SK-N-SH (cell line): ENCODE measurements around the gene ENOX2. TPM values are rescaled to one million over a fixed set of nuclear protein-coding genes. Genes with fewer than 3 reads are reported as not detected.

Experiments used
- CTCF ChIA-PET: fragments of 300-600, 350-600 bp; formaldehyde crosslinking; extraction: SDS; loops from one replicate; lab custom pipeline; 2021; lab: Yijun Ruan, JAX
- POLR2A ChIA-PET: fragments of 350-600 bp; sonication (Branson Sonifier 250); formaldehyde crosslinking; extraction: SDS; loops from one replicate; lab custom pipeline; 2020; ENCODE audit warnings: antibody characterized with exemption, inconsistent platforms; lab: Yijun Ruan, JAX
- DNase-seq: peaks from one replicate; pipeline ENCODE4 v3.0.0; 2012
- H2AFZ ChIP-seq: fragments of 200-600 bp; sonication (generic); 2 replicates; pipeline ENCODE4 v1.8.1; 2016; ENCODE audit warnings: antibody characterized with exemption, mild to moderate bottlenecking, low read depth
- H3F3A ChIP-seq: fragments of 200-600 bp; sonication (generic); replicated peaks from 2 replicates; pipeline ENCODE3; 2016; ENCODE audit warnings: antibody characterized with exemption, mild to moderate bottlenecking; ENCODE audit not compliant: insufficient read depth
- H3K27ac ChIP-seq, 2 experiments: fragments of 200-500 bp in 1 of 2; fragments of 200-600 bp in 1 of 2; sonication (Bioruptor generic) in 1 of 2; sonication (generic), shearing (Covaris generic) in 1 of 2; 2 replicates each; pipeline versions ENCODE4 v1.5.1 to v1.6.1; 2014 to 2016; ENCODE audit warnings: low read depth in 2 of 2, inconsistent platforms in 1 of 2, low read length in 1 of 2, mild to moderate bottlenecking in 1 of 2, mixed read lengths in 1 of 2
- H3K27me3 ChIP-seq: fragments of 200-600 bp; sonication (generic), shearing (Covaris generic); 2 replicates; pipeline ENCODE4 v1.6.1; 2016; ENCODE audit warnings: mixed run types; ENCODE audit not compliant: insufficient read depth
- H3K36me3 ChIP-seq, 2 experiments: fragments of 200-500 bp in 1 of 2; fragments of 200-600 bp in 1 of 2; sonication (Bioruptor generic) in 1 of 2; sonication (generic) in 1 of 2; replicated peaks in 1 of 2; 2 replicates each; pipeline versions ENCODE3 to v1.5.1; 2014 to 2016; ENCODE audit warnings: low read length in 1 of 2, mild to moderate bottlenecking in 1 of 2; ENCODE audit not compliant: insufficient read depth in 2 of 2, control insufficient read depth in 1 of 2
- H3K4me1 ChIP-seq, 2 experiments: fragments of 200-500 bp in 1 of 2; fragments of 200-600 bp in 1 of 2; sonication (Bioruptor generic) in 1 of 2; sonication (generic), shearing (Covaris generic) in 1 of 2; 2 replicates each; pipeline versions ENCODE4 v1.5.1 to v1.6.1; 2014 to 2016; ENCODE audit warnings: low read depth in 1 of 2, low read length in 1 of 2, mixed run types in 1 of 2; ENCODE audit not compliant: insufficient read depth in 2 of 2, control insufficient read depth in 1 of 2
- H3K4me2 ChIP-seq: fragments of 200-600 bp; sonication (generic), shearing (Covaris generic); 2 replicates; pipeline ENCODE4 v1.6.1; 2017; ENCODE audit warnings: mixed run types
- H3K4me3 ChIP-seq, 2 experiments: fragments of 200-500 bp in 1 of 2; fragments of 200-600 bp in 1 of 2; sonication (Bioruptor generic) in 1 of 2; sonication (generic), shearing (Covaris generic) in 1 of 2; 2 replicates each; pipeline versions ENCODE4 v1.5.1 to v1.8.1; 2014 to 2016; ENCODE audit warnings: low read depth in 2 of 2, inconsistent platforms in 1 of 2, low read length in 1 of 2, mild to moderate bottlenecking in 1 of 2, mixed read lengths in 1 of 2, moderate library complexity in 1 of 2
- H3K79me2 ChIP-seq: fragments of 200-600 bp; sonication (generic); 2 replicates; pipeline ENCODE4 v1.8.1; 2017; ENCODE audit warnings: mild to moderate bottlenecking; ENCODE audit not compliant: insufficient read depth
- H3K9ac ChIP-seq: fragments of 200-600 bp; sonication (generic); 2 replicates; pipeline ENCODE4 v1.6.1; 2017; ENCODE audit warnings: mixed run types
- H3K9me2 ChIP-seq: fragments of 200-600 bp; sonication (generic); 2 replicates; pipeline ENCODE4 v1.6.1; 2017; ENCODE audit warnings: mixed run types
- H3K9me3 ChIP-seq: fragments of 200-600 bp; sonication (generic); 2 replicates; pipeline ENCODE4 v1.6.1; 2017; ENCODE audit warnings: mixed run types, mild to moderate bottlenecking, moderate library complexity
- H4K20me1 ChIP-seq: fragments of 200-600 bp; sonication (generic); 2 replicates; pipeline ENCODE4 v1.6.1; 2017; ENCODE audit warnings: mild to moderate bottlenecking, mixed run types; ENCODE audit not compliant: insufficient read depth
- CHD2 ChIP-seq: fragments of 150-350 bp; IDR thresholded peaks from 2 replicates; pipeline ENCODE4 v1.6.1; 2018; ENCODE audit warnings: low read length; ENCODE audit not compliant: partially characterized antibody
- ELF1 ChIP-seq: IDR thresholded peaks from 2 replicates; pipeline ENCODE4 v1.4.0; 2012
- EZH2phosphoT487 ChIP-seq: fragments of 200-600 bp; sonication (generic); IDR thresholded peaks from 2 replicates; pipeline ENCODE4 v1.6.1; 2017; ENCODE audit warnings: low read depth, mixed run types, mild to moderate bottlenecking, antibody characterized with exemption, moderate library complexity, borderline replicate concordance
- FOXJ3 ChIP-seq: sonication (generic); formaldehyde crosslinking; IDR thresholded peaks from 2 replicates; pipeline ENCODE4 v1.5.1; 2020; ENCODE audit warnings: mild to moderate bottlenecking, missing genetic modification reagents
- GABPA ChIP-seq: IDR thresholded peaks from 2 replicates; pipeline ENCODE4 v1.4.0; 2012; ENCODE audit warnings: low read depth, mild to moderate bottlenecking
- GATA2 ChIP-seq: sonication (generic); formaldehyde crosslinking; IDR thresholded peaks from 2 replicates; pipeline ENCODE4 v1.5.0; 2020; ENCODE audit warnings: mild to moderate bottlenecking, missing genetic modification reagents
- JUND ChIP-seq: IDR thresholded peaks from 2 replicates; pipeline ENCODE4 v1.4.0; 2012
- MEF2A ChIP-seq: IDR thresholded peaks from 2 replicates; pipeline ENCODE4 v1.4.0; 2012; ENCODE audit warnings: low read depth, borderline replicate concordance
- POLR2AphosphoS5 ChIP-seq: IDR thresholded peaks from 2 replicates; pipeline ENCODE4 v1.6.1; 2012; ENCODE audit warnings: low read depth, low read length
- RFX5 ChIP-seq: IDR thresholded peaks from 2 replicates; pipeline ENCODE4 v1.6.1; 2012; ENCODE audit warnings: mild to moderate bottlenecking, improper control_type of control experiment, low read length
- RXRA ChIP-seq: IDR thresholded peaks from 2 replicates; pipeline ENCODE4 v1.4.0; 2012; ENCODE audit warnings: low read depth, mild to moderate bottlenecking, borderline replicate concordance
- SIN3A ChIP-seq: IDR thresholded peaks from 2 replicates; pipeline ENCODE4 v1.6.1; 2012; ENCODE audit warnings: low read depth, mild to moderate bottlenecking, low read length, moderate library complexity, borderline replicate concordance
- TEAD4 ChIP-seq: IDR thresholded peaks from 2 replicates; pipeline ENCODE4 v1.4.0; 2012; ENCODE audit warnings: mild to moderate bottlenecking, borderline replicate concordance; ENCODE audit not compliant: insufficient read depth
- WGBS: methylation state at CpG from one replicate; pipeline ENCODE4 v1.1.6; 2017; ENCODE audit warnings: low lambda C conversion rate; 5-methylcytosine and 5-hydroxymethylcytosine counted together
- polyA plus RNA-seq, 3 experiments: library from polyadenylated mRNA; depleted of rRNA; stranded (reverse); fragments of >200 nt; gene quantifications; 2 replicates each; pipeline ENCODE4 v1.2.3, GENCODE V29; 2012
- TF ChIP-seq, protein P1 (sequence below): fragments of 200-600 bp; sonication (generic); IDR thresholded peaks from 2 replicates; pipeline ENCODE4 v1.6.1; 2017; ENCODE audit warnings: antibody characterized with exemption, mild to moderate bottlenecking, moderate library complexity
- TF ChIP-seq, protein P2 (sequence below): IDR thresholded peaks from 2 replicates; pipeline ENCODE4; 2012
- TF ChIP-seq, protein P3 (sequence below): IDR thresholded peaks from 2 replicates; pipeline ENCODE4 v1.4.0; 2012; ENCODE audit warnings: low read depth
- TF ChIP-seq, protein P4 (sequence below): fragments of 150-350 bp; IDR thresholded peaks from 2 replicates; pipeline ENCODE4 v1.6.1; 2016; ENCODE audit warnings: mild to moderate bottlenecking, low read depth, low read length
- TF ChIP-seq, protein P5 (sequence below): fragments of 150-350 bp; IDR thresholded peaks from 2 replicates; pipeline ENCODE4 v1.6.1; 2017; ENCODE audit warnings: antibody characterized with exemption, low read length, low read depth, borderline replicate concordance
- TF ChIP-seq, protein P6 (sequence below): IDR thresholded peaks from 2 replicates; pipeline ENCODE4 v1.6.1; 2012; ENCODE audit warnings: mild to moderate bottlenecking, low read depth, low read length, moderate library complexity

ENOX2 gene
- polyA plus RNA-seq, 1 of the 3 experiments (the other 2 are of a cell fraction), result 8.8 TPM

DNA sequence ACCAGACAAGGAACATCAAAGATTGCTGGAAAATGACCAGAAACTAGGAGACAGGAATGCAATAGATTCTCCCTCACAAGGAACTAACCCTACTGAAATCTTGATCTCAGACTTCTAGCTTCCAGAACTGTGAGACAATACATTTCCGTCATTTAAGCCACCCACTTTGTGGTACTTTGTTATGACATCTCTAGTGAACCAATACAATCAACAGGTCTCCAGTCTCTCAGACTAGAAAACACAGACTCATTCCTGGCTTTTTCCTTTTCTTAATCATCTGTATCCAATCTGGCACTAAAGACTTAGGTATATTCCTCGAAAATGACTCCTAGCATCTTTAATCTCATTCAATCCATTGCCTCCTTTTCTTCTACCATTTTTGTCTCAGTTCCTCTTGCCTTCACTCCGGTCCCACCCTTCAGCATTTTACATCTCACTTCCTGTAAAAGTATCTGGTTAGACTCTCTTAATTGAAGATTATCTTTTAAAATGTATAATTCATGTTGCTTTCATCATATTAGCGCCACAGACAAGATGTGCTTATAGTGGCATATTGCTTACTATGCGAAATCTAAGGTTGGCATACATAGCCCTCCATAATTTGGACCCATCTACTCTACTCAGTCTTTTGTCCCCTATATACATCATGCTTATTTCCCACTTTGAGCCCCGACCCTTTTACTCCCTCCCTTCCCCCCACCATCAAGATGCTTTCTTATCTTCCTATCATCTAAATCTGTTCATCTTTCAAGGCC lies 250.0 kb downstream of the ENOX2 start:
- WGBS, result 49% methylated on average over 6 of the region's 6 CpGs
- TF ChIP-seq SIN3A (no peak), MEF2A (no peak), POLR2AphosphoS5 (no peak), RFX5 (no peak), GABPA (no peak), ELF1 (no peak), CHD2 (no peak), JUND (no peak), EZH2phosphoT487 (no peak), TEAD4 (no peak), RXRA (no peak), GATA2 (CRISPR knock-in tag) (no peak), FOXJ3 (CRISPR knock-in tag) (no peak)
- TF ChIP-seq, protein P1, sequence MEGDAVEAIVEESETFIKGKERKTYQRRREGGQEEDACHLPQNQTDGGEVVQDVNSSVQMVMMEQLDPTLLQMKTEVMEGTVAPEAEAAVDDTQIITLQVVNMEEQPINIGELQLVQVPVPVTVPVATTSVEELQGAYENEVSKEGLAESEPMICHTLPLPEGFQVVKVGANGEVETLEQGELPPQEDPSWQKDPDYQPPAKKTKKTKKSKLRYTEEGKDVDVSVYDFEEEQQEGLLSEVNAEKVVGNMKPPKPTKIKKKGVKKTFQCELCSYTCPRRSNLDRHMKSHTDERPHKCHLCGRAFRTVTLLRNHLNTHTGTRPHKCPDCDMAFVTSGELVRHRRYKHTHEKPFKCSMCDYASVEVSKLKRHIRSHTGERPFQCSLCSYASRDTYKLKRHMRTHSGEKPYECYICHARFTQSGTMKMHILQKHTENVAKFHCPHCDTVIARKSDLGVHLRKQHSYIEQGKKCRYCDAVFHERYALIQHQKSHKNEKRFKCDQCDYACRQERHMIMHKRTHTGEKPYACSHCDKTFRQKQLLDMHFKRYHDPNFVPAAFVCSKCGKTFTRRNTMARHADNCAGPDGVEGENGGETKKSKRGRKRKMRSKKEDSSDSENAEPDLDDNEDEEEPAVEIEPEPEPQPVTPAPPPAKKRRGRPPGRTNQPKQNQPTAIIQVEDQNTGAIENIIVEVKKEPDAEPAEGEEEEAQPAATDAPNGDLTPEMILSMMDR, result no peak
- TF ChIP-seq, protein P2, sequence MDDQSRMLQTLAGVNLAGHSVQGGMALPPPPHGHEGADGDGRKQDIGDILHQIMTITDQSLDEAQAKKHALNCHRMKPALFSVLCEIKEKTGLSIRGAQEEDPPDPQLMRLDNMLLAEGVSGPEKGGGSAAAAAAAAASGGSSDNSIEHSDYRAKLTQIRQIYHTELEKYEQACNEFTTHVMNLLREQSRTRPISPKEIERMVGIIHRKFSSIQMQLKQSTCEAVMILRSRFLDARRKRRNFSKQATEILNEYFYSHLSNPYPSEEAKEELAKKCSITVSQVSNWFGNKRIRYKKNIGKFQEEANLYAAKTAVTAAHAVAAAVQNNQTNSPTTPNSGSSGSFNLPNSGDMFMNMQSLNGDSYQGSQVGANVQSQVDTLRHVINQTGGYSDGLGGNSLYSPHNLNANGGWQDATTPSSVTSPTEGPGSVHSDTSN, result no peak
- TF ChIP-seq, protein P3, sequence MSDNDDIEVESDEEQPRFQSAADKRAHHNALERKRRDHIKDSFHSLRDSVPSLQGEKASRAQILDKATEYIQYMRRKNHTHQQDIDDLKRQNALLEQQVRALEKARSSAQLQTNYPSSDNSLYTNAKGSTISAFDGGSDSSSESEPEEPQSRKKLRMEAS, result no peak
- TF ChIP-seq, protein P4, sequence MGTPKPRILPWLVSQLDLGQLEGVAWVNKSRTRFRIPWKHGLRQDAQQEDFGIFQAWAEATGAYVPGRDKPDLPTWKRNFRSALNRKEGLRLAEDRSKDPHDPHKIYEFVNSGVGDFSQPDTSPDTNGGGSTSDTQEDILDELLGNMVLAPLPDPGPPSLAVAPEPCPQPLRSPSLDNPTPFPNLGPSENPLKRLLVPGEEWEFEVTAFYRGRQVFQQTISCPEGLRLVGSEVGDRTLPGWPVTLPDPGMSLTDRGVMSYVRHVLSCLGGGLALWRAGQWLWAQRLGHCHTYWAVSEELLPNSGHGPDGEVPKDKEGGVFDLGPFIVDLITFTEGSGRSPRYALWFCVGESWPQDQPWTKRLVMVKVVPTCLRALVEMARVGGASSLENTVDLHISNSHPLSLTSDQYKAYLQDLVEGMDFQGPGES, result no peak
- TF ChIP-seq, protein P5, sequence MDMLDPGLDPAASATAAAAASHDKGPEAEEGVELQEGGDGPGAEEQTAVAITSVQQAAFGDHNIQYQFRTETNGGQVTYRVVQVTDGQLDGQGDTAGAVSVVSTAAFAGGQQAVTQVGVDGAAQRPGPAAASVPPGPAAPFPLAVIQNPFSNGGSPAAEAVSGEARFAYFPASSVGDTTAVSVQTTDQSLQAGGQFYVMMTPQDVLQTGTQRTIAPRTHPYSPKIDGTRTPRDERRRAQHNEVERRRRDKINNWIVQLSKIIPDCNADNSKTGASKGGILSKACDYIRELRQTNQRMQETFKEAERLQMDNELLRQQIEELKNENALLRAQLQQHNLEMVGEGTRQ, result no peak
- TF ChIP-seq, protein P6, sequence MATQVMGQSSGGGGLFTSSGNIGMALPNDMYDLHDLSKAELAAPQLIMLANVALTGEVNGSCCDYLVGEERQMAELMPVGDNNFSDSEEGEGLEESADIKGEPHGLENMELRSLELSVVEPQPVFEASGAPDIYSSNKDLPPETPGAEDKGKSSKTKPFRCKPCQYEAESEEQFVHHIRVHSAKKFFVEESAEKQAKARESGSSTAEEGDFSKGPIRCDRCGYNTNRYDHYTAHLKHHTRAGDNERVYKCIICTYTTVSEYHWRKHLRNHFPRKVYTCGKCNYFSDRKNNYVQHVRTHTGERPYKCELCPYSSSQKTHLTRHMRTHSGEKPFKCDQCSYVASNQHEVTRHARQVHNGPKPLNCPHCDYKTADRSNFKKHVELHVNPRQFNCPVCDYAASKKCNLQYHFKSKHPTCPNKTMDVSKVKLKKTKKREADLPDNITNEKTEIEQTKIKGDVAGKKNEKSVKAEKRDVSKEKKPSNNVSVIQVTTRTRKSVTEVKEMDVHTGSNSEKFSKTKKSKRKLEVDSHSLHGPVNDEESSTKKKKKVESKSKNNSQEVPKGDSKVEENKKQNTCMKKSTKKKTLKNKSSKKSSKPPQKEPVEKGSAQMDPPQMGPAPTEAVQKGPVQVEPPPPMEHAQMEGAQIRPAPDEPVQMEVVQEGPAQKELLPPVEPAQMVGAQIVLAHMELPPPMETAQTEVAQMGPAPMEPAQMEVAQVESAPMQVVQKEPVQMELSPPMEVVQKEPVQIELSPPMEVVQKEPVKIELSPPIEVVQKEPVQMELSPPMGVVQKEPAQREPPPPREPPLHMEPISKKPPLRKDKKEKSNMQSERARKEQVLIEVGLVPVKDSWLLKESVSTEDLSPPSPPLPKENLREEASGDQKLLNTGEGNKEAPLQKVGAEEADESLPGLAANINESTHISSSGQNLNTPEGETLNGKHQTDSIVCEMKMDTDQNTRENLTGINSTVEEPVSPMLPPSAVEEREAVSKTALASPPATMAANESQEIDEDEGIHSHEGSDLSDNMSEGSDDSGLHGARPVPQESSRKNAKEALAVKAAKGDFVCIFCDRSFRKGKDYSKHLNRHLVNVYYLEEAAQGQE, result no peak
- Histone ChIP-seq H3K9ac (no peak overlapping the region), H3K36me3 (no peaks in the 10 kb centered on the region), H3K79me2 (no peaks in the 10 kb centered on the region), H3K27ac (no peak overlapping the region), H3K4me2 (no peak overlapping the region), H3K4me1 (peaks cover 0 to 2% of the 10 kb centered on the region in 2 experiments; a peak in 1 of 4 replicates), H3F3A (no peaks in the 10 kb centered on the region), H2AFZ (no peak overlapping the region), H3K9me3 (no peaks in the 10 kb centered on the region; the same call in 1 of the 2 replicates), H3K9me2 (no peaks in the 10 kb centered on the region), H3K27me3 (no peaks in the 10 kb centered on the region), H3K4me3 (no peak overlapping the region), H4K20me1 (no peaks in the 10 kb centered on the region)
- ChIA-PET POLR2A (no interaction called here), CTCF (interaction anchor here (1.0 kb wide), 1 partner anchor 67 kb away, joined by 3 read pairs; no protein-coding TSS in a partner anchor)
- DNase-seq, result no peak
